Choroid plexus epithelial cell (primary cell): ENCODE results near the gene KIFC3.
"Not testable (repeated sequence)": the region's sequence is repeated elsewhere in the genome, so short reads cannot be mapped to it uniquely, and the experiment has no call there.

Source experiments
- DNase-seq: peaks from one replicate; pipeline ENCODE4 v3.0.0-alpha.2; 2010; ENCODE audit warnings: low read depth
- H3K4me3 ChIP-seq: 2 replicates; pipeline ENCODE4 v1.5.1; 2011; ENCODE audit warnings: low read depth, mild to moderate bottlenecking, control low read depth, low read length, moderate library complexity
- TF ChIP-seq, protein P1 (sequence below): conservative IDR thresholded peaks from 2 replicates; pipeline ENCODE4 v1.5.1; 2011; ENCODE audit warnings: low read depth, mild to moderate bottlenecking, control low read depth, inconsistent platforms, low read length, moderate library complexity

The KIFC3 gene

DNA sequence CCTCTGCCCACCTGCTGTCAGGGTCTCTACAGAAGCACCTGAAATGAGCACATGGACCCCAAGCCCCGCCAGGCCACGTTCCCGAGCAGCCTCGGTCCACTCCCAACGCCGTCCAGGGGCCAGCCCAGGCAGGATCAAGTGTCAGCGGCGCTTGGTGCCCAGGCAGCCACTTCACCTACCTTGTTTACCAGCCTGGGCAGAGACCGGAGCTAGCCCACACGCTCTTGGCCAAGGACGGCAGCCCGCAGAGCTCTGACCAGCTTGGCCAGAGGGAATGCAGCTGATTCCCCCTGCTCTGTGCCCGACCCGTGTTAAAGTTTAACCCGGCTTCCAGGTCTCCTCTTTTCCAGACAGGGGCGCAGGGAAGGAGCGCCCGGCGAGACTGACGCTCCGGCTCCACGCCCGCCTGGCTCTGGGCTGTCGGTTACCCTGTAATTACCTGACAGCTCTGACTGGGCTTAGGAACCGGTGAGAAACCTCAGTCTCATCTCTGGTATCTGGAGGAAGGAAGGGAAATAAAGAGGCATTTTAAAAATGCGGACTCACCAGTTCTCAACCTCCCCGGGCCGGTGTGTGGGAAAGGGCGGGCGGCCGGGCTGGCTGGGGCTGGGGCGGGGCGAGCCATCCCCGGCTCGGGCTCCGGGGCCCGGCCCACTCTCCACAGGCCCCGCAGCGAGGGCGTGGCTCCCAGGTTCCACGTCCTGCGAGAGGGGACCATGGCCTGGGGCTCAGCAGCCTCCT, 4.6 kb downstream of the KIFC3 start:
- H3K4me3 ChIP-seq: no peak overlapping the region
- DNase-seq: no peak
- TF ChIP-seq, protein P1, sequence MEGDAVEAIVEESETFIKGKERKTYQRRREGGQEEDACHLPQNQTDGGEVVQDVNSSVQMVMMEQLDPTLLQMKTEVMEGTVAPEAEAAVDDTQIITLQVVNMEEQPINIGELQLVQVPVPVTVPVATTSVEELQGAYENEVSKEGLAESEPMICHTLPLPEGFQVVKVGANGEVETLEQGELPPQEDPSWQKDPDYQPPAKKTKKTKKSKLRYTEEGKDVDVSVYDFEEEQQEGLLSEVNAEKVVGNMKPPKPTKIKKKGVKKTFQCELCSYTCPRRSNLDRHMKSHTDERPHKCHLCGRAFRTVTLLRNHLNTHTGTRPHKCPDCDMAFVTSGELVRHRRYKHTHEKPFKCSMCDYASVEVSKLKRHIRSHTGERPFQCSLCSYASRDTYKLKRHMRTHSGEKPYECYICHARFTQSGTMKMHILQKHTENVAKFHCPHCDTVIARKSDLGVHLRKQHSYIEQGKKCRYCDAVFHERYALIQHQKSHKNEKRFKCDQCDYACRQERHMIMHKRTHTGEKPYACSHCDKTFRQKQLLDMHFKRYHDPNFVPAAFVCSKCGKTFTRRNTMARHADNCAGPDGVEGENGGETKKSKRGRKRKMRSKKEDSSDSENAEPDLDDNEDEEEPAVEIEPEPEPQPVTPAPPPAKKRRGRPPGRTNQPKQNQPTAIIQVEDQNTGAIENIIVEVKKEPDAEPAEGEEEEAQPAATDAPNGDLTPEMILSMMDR: no peak

DNA sequence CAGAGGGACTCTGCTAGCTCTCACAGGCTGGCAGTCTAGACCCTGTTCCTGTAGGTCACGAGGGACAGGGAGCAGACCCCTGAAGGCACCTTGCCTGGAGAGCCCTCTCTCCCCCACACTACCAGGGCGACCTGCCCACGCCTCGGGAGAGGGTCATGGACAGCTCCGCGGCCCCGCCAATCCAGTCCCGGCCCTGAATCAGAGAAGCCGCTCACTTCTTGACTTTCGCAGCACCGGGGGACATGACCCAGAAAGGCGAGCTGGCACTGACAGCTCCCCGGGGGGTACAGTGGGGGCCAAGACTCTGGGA, 5.1 kb downstream of the KIFC3 start:
- TF ChIP-seq, protein P1: no peak
- no peak for DNase-seq
- no peak overlapping the region for H3K4me3 ChIP-seq

DNA sequence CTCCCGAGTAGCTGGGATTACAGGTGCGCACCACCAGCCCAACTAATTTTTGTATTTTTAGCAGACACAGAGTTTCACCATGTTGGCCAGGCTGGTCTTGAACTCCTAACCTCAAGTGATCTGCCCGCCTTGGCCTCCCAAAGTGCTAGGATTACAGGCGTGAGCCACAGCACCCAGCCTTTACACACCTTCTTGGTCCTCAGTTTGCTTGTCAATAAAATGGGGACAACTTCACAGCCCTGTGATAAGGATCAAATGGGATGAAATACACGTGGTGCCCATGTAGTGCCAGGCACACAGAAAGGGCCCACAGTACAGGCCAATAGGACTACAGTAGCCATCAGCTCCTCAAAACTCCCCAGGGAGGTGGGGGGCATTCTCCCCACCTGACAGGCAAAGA, 6.3 kb downstream of the KIFC3 start:
- not testable (repeated sequence) for DNase-seq, H3K4me3 ChIP-seq

DNA sequence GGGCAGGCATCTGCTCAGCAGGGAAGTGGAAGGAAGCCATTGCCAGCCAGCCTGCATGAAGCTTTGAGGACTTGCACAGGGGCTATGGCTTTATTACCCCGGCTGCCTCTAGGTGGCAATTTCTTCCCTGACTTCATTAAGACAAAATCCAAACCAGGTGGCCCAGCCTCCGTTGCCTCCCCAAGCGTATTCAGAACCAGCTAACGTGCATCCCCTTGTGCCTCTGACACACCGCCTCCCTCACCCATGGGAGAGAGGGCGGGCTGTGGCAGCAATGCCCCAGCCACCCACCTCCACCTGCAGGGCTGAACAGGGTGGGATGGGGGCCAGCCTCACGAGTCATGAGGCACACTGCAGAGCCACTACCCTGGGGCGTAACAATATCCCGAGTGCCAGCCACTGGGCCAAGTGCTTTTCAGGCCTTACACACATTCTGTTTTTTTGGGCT, 6.8 kb downstream of the KIFC3 start:
- peak; percentile 77 for DNase-seq
- H3K4me3 ChIP-seq: no peak overlapping the region
- TF ChIP-seq, protein P1: peak; percentile 67

DNA sequence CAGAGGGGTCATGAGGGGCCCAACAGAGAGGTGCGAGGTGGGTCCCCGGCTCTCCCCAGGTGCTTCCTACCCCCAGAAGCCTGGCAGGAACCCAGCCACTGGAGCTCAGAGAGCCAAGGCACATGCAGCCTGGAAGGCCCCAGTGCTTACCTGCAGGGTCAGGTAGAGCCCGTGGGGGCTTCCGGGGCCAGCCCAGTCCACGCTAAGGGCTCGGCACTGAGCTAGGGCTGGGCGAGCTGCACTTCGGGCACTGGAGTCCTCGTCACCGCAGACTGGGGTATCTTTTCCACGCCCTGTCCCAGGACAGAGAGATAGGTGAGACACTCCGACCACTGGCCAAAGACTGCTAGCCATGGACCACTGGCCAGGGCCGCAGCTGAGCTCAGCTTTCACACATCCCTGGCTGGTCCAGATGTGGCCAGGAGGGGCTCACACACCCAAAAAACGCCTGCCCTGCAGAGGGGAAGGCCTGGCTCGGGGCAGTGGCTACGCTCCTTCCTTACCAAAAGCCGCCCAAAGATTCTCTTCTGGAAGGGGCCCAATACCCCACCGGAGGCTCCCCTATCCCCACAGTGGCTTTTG, 7.4 kb downstream of the KIFC3 start:
- DNase-seq: no peak
- TF ChIP-seq, protein P1: no peak
- H3K4me3 ChIP-seq: no peak overlapping the region

DNA sequence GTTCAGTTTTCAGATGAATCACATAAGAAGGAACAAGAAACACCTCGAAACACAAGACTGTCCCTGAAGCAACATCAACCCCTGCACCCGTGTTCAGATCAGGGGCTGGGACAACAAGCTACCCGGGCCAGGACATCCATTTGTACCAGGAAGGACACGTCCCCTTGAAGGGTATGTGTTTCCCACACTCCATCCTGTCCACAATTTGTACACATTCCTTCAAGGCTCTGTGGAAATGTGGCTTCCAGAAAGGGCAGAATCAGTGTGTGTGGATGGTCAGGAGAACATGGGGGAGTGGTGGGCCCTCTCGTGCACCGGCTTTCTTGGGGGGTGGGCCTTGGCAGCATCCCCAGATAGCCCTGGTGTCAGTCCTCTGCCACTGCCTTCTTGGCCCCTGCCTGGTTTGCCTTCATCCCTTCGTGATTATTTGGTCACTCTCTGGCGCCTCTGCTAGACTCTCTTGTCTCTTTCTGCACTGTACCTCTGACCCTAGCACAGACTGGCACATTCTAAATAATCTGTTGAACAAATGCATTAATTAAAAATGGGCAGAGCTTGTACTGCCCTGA, 10.3 kb downstream of the KIFC3 start:
- TF ChIP-seq, protein P1: no peak
- H3K4me3 ChIP-seq: no peak overlapping the region
- no peak for DNase-seq

DNA sequence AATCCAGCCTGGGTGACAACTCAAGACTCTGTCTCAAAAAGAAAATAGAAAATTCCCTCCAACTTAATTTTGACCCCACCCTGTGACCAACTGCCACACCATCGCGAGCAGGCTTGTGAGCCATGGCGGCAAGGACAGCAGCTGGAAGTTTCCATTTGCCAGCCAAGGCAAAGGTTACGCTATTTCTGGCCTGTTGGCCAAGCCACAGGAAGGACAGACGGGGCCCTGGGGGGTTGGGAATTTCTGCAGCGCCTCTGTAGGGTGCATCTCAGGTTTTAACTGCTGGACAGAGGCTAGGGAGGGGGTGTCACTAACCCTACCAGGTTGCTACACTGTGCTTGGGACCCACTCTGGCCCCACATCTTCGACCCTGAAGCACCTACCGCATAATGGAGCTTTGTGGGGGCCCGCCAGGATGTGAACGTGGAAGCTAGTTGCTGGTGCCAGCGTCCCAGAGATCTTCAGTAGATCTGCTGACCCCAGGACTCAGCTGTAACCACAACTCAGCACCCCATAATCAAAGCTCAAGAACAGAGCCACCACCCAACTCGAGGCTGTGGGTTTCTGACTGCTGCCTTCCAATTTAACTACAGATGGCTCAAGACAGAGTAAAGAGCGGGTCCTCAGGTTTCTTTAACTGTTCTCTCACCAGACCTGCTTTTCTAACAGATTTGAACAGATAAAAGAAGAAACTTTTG, 10.9 kb downstream of the KIFC3 start:
- H3K4me3 ChIP-seq: no peak overlapping the region
- no peak for DNase-seq
- TF ChIP-seq, protein P1: no peak
